ENCODE data around the gene TRH. TPM values are rescaled to one million over a fixed set of nuclear protein-coding genes. Genes with fewer than 3 reads are reported as not detected.
A peak's percentile ranks its signal among the peaks of the same experiment; 100 is the strongest.
"Not testable (repeated sequence)": the region's sequence is repeated elsewhere in the genome, so short reads cannot be mapped to it uniquely, and the experiment has no call there.

TRH gene
- total RNA-seq, 2 donors from 2014 or later: 0.23 TPM; not detected in 1

GRCh38 chr3:129992781-129993180, 18.3 kb downstream of the TRH start:
- no peak for DNase-seq (ENCODE audit: low spot score)
- intact Hi-C loops (cut with DNase I): loop anchor here in 1 of 2 donors (5.0 kb wide), 1 partner anchor 450 kb away; no protein-coding TSS in a partner anchor

- intact Hi-C loops (cut with DNase I): loop anchor here in 1 of 2 donors (5.0 kb wide), 1 partner anchor 447 kb away; no protein-coding TSS in a partner anchor
- DNase-seq (ENCODE audit: low spot score): no peak
Measured at GRCh38 chr3:129994883-129995559, 20.5 kb downstream of the TRH start.

- DNase-seq (ENCODE audit: low spot score): no peak
- intact Hi-C loops (cut with DNase I): no loop called here
Measured at GRCh38 chr3:129996073-129996472, 21.6 kb downstream of the TRH start.

GRCh38 chr3:129999176-129999575, 24.7 kb downstream of the TRH start:
- intact Hi-C loops (cut with DNase I); DNase-seq (ENCODE audit: low spot score): not testable (repeated sequence)

- DNase-seq (ENCODE audit: low spot score): peak; percentile 84
- intact Hi-C loops (cut with DNase I): not testable (repeated sequence)
Measured at GRCh38 chr3:130002666-130003598, 28.4 kb downstream of the TRH start.

- intact Hi-C loops (cut with DNase I): no loop called here
- DNase-seq (ENCODE audit: low spot score): no peak
Measured at GRCh38 chr3:130010556-130010955, 36.0 kb downstream of the TRH start.

GRCh38 chr3:130012108-130012507, 37.6 kb downstream of the TRH start:
- DNase-seq (ENCODE audit: low spot score); intact Hi-C loops (cut with DNase I): not testable (repeated sequence)

- intact Hi-C loops (cut with DNase I): not testable (repeated sequence)
Measured at GRCh38 chr3:130013246-130013645, 38.7 kb downstream of the TRH start.

GRCh38 chr3:130014526-130014925, 40.0 kb downstream of the TRH start:
- DNase-seq (ENCODE audit: low spot score): no peak
- intact Hi-C loops (cut with DNase I): no loop called here

More at GRCh38 chr3:130013246-130013645, 38.7 kb downstream of the TRH start:
- not testable (repeated sequence) for DNase-seq (ENCODE audit: low spot score)

- intact Hi-C loops (cut with DNase I); DNase-seq (ENCODE audit: low spot score): not testable (repeated sequence)
Measured at GRCh38 chr3:130017661-130018060, 43.1 kb downstream of the TRH start.

GRCh38 chr3:130026146-130026829, 51.8 kb downstream of the TRH start:
- intact Hi-C loops (cut with DNase I); DNase-seq (ENCODE audit: low spot score): not testable (repeated sequence)

GRCh38 chr3:130027437-130027836, 52.9 kb downstream of the TRH start:
- DNase-seq (ENCODE audit: low spot score); intact Hi-C loops (cut with DNase I): not testable (repeated sequence)

Other genes starting within 250 kb of the TRH start
- 10 to 100 TPM; 38.4 to 47.7 TPM for gene TMCC1, start 81.0 kb upstream of the TRH start, total RNA-seq
- 1 to 10 TPM in 1 of 2 donors, under 1 TPM in 1; 0.90 to 1.1 TPM for gene ALG1L2, start 107.1 kb downstream of the TRH start, total RNA-seq

Data from posterior vena cava (tissue), 2 donors.